GM19351 (cell line): Measurements from ENCODE around the gene SNTG2.
A peak's percentile ranks its signal among the peaks of the same experiment; 100 is the strongest.

ENCODE experiments used
- ATAC-seq: cut with Tn5 transposase; IDR thresholded peaks from one replicate; pipeline ENCODE4 v1.9.1; 2021; ENCODE audit warnings: mild to moderate bottlenecking, moderate library complexity; ENCODE audit not compliant: unreplicated experiment

SNTG2 gene

DNA sequence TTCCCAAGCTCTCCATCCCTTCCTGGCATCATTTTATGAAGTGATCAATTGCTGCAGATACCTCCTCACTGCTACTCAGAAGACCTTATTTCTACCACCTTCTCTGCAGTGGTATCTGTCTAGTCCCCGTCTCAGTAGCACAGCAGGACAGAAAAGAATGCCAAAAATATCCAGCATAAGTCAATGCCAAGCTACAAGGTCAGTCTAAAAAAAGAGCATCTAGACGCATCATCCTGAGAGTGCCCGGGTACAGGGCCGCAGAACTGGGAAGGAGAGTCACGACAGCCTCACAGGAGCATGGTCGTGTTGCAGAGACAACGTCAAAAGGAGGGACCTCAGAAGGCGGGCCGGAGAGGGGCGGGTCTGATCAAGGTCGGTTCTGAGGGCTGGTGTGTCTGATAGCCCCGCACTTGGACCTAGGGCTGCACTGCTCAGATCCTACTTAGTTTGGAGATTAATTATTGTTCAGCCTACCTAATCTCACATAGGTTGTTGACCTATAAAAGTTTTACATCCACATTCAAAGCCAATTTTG is 24.3 kb upstream of the SNTG2 start:
- ATAC-seq: no peak

DNA sequence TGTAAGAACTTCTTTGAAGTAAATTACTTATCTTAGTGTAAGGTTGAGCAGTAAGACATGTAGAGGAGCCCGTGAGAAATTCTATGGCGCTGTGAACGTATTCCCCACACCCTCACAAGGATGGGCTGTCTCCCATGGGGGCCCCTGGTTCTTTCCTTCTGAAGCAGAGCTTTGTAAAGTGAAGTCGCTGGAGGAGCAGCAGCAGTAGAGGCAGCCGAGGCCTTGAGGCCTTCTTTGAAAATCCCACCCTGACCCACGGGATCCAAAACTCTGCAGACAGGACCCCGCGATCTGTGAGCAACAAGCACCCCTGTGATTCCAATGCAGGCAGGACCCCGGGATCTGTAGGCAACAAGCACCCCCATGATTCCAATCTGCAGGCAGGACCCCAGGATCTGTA is 23.8 kb upstream of the SNTG2 start:
- ATAC-seq: no peak

DNA sequence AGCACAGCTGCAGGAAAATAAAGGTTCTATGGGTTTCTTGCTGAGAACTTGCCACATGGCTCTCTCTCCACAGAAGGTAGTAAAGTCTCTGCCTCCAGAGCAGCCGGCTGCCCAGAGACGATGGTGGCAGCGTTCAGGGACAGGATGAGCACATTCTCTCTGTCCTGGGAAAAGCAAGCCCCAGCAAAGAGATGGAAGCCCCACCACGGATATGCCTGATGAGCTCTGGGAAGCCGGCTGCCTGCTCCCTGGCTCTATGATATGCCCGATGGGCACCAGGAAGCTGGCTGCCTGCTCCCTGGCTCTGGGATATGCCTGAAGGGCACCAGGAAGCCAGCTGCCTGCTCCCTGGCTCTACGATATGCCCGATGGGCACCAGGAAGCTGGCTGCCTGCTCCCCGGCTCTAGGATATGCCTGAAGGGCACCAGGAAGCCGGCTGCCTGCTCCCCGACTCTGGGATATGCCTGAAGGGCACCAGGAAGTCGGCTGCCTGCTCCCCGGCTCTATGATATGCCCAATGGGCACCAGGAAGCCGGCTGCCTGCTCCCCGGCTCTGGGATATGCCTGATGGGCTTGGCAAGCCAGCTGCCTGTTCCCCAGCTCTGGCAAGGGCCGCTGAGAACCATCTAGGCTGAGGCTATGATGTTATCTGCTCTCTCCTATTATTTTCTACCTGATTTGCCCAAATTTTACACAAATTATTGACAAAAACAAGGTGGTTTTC is 21.5 kb upstream of the SNTG2 start:
- ATAC-seq: no peak

DNA sequence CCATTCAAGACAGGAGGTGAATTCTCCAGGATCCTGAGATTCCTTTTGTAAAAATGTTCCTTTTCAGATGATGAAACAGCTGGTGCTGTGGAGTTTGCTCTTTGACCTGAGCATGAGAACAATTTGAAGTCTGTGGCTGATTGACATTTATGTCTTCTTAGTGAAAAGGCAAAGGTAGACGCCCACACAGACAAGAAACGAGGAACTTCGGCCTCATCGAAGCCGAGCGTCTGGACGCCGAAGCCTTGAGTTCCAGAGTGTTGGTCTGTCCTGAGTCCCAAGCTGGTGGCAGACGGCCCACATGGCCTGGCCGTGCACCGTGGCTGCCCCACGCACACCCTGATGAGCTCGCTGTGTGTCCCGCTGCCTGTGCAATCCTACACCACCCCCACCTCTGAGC is 20.7 kb upstream of the SNTG2 start:
- no peak for ATAC-seq

DNA sequence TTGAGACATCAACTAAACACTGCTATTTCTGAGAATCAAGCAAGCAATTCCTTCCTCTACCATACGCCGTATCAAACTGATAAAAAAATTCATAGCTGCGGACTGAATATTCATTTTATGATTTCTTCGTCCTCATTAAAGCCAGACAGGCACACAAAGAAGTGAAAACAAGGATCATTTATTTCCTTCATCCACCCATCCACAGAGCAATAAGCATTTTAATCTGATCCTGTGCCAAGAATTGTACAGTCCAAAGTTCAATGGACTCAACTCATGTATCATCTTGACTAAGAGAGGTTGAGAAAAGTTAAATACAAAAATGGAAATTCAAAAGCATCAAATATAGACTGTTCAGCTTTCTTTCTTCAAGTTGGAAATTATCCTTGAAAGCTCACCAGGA is 19.7 kb upstream of the SNTG2 start:
- no peak for ATAC-seq

DNA sequence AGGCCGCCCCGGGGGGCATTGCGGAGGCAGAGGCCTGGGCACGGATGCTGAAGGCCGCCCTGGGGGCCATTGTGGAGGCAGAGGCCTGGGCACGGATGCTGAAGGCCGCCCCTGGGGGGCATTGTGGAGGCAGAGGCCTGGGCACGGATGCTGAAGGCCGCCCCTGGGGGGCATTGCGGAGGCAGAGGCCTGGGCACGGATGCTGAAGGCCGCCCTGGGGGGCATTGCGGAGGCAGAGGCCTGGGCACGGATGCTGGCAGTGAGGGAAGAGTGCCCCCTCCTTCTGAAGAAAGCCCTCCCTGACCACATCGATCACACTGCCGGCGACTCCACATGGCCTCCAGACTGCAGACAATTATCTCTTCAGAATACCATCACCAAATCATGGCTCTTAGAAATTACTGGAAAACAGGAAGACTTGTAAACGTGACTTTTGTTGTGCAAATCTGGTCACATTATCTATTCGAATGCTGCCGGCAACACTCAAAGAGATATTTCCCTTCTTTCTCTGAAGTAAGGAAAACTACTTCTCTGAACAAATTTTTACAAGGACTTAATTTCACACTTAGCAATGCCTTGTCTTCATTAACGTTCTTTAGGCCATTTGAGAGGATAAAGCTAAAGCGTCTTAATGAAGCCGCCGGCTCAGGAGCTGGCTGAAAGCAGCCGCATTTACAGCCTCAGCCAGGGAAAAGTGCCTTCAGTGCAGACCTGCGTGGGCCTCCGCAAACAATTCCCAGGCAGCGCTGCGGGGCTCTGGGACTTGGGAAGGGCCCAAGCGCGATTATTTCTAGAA is 18.1 kb upstream of the SNTG2 start:
- ATAC-seq: no peak

DNA sequence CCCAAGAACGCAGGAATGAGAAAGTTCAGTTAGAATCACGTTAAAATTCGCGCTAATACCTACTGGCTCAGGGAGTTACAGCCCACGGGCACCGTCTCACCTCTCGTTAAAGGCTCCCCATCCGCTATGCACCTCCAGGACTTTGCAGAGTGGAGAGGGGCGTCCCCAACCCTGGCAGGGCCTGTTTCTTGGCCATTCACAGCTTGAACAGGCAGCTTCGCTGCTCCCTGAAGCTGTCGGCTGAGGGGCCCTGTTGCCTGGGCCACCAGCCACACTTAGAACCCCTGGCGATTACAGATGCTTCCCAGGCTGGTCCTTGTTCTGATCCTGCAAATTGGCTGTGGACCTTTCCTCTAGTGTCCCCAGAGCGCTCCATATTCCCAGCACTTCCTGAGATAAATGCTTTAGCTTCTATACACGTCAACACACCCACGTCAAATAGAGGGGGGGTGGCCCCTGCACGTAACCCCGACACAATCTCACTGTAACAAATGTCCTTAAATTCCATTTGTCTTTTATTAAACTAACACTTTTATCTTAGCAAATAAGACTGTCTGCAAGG is 16.8 kb upstream of the SNTG2 start:
- ATAC-seq: no peak

DNA sequence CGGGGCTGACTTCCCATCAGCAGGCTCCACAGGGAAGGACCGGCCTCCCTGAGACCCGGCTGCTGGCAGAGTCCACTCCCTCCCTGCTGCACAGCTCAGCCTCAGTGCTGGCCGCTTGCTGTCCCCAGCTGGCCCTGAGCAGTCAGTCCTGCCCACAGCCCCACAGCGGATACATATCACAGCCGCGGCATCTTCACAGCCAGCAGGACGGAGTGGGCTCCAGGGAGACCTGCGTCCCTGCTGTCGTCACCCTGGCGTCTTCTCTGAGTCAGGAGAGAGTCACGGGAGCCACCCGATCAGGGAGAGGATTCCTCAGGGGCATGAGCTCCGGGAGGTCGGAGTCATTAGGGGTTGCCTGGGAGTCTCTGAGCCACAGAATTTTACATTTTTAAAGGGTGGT is 13.1 kb upstream of the SNTG2 start:
- ATAC-seq: no peak

DNA sequence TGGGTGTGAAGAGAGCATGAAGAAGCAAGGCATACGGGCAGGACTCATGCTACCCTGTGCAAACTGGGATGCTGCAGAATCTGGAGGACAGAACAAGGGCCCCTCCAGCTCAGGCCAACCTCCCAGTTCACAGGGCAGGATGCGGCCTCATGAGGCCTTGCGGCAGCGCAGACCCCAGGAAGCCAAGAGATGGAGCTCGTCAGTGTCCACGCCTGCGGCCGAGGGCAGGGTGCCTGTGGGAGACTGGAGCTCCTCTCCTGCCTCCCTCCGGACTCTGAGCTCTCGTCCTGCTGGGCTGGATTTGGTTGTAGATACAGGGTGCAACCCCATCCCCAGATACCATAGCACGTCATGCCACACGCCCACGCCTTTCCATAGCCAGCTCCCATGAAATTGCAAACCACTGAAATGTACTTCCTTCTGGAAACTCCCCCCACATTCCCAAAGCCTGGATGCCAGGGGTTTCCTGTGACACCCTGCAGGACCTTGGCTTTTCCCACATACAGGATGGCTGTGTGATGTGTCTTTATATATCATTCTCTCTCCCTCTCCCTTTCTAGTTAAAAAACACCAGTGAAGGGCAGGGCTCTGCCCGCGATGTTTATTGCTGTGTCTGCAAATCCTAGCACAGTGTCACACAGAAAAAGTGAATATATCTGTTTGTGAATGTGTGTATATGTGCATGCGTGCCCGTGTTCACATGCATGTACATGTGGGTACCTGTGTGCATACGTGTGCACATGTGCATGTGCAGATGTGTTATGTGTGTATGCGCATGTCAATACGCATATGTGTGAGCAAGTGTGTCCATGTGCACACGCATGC is 12.3 kb upstream of the SNTG2 start:
- ATAC-seq: no peak

DNA sequence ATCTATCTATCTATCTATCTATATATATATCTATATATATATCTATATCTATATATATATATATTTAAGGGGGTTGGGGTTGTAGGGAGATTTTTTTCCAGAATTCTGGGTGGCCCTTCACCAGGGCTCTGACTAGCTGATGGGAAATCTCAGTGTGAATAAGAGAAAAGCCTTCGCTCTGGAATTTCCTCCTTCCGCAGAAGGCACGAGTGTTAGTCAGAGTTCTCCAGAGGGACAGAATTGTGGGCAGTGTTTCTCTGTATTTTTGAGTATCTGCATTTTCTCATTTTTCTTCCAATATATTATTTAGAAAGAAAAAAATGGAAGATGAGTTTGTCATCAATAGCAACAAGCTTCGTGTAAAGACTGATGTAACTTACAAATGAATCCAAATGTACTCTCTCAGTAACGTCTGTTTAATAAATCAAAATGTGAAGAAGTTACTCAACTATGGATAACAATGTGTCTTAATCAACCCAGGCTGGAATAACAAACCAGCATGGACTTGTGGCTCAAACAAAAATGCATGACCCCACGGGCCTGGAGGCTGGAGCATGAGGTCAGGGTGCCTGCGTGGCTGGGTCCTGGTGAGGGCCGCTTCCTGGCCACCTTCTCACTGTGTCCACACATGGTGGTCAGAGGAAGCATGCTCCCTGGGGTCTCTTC is 10.6 kb upstream of the SNTG2 start:
- ATAC-seq: no peak

DNA sequence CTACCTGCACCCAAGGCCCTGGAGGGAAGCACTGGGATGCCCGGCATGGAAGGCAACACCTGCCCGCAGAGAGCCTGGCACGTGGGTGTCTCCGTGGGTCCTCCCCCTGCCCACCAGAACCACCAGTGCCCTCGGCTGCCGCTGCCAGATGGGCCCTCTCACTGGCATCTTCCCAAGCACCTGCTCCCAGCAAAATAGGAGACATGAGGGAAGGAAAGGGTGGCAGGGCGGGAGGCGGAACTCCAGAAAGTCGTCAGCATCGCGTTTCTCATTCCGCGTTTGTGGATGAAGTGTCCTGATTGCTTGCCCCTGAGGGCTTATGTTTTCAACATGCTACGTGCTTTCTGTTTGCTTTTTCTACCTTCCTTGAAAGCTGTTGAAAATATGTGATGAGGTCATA is 8.8 kb upstream of the SNTG2 start:
- no peak for ATAC-seq

DNA sequence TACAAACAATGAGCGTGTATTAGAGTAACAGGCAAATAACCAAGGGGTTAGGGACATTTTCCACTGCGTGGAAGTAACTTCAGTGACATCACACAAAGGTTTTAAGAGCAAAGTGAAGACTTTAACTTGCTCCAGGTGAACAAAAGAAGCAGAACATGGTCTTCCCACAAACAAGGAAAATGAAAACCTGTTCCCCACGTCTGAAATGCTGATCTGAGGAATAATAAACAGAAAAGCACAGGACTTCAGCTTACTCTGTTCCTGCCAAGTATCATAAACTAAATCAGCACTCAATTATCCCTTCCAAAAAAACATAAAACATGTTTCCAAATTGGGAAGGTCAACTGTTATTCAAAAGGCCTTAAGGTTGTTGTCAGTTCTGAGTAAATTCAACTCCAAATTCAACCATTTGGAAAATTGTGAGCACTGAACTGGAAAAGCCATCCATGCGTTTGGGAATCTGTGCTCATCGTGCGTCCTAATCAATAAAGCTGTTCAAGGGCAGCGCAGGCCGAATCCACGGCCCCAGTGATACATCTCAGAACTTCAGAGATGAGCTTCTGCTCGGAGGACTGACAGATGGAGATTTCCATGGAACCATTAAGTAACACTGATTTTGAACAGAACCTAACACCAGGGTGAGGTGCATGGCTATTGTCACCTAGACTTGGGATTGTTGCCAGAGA is 7.7 kb upstream of the SNTG2 start:
- ATAC-seq: no peak

DNA sequence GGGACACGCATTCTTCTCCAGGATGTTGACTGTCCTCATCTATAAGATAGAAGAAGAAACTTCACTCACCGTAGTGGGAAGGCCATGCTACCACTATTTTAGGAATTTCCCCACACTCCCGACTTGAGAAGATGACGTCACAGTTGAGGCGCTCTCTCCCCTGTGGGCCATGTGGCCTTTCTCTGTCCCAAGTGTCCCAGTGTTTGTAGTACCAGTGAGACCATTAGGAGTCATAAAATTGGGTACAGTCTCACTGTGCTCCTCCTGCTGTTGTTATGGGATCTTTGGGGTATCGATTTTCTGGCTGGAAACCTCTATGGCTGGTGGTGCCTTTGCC is 7.2 kb upstream of the SNTG2 start:
- no peak for ATAC-seq

DNA sequence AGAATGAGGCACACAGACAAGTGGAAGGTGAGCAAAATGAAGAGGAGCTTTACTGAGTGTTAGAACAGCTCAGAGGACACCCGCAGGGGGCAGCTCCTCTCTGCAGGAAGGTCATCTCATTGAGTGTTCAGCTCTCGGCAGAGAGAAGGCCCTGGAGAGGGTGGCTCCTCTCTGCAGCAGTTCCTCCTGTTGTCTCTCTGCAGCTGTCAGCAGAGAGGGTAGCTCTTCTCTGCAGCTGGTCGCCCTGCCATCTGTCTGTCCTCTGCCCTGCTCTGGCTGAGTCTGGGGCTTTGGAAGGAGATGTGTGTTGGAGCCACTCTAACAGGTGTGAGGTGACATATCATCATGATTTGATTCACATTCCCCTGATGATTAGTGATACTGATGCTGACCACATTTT is 6.8 kb upstream of the SNTG2 start:
- ATAC-seq: no peak

DNA sequence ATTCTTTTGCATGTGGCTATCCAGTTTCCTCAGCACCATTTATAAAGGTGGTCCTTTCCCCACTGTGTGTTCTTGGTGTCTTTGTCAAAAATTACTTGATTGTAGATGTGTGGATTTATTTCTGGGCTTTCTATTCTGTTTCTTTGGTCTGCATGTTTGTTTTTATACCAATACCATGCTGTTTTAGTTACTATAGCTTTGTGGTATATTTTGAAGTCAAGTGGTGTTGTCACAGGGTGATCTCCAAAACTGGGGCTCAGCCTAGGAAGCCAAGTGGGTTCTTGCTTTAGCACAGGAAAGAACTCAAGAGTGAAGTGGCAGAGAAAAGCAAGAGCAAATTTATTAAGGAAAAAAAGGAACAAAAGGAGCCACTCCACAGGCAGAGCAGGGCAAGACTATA is 6.0 kb upstream of the SNTG2 start:
- no peak for ATAC-seq

DNA sequence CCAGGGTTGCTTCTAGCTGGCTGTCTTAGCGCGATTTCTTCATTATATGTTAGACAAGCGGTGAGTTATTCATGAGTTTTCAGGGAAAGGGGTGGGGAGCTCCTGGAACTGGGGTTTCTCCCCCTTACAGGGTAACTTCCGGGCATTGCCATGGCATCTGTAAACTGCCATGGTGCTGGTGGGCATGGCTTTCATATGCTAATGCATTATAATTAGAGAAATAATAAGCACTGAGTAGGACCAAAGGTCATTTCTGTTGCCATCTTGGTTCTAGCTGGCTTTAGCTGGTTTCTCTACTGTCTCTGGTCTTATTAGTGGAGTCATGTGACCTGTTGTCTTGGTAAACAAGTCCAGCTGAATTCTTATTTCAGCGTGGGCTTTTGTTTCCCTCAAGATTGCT is 5.5 kb upstream of the SNTG2 start:
- no peak for ATAC-seq

DNA sequence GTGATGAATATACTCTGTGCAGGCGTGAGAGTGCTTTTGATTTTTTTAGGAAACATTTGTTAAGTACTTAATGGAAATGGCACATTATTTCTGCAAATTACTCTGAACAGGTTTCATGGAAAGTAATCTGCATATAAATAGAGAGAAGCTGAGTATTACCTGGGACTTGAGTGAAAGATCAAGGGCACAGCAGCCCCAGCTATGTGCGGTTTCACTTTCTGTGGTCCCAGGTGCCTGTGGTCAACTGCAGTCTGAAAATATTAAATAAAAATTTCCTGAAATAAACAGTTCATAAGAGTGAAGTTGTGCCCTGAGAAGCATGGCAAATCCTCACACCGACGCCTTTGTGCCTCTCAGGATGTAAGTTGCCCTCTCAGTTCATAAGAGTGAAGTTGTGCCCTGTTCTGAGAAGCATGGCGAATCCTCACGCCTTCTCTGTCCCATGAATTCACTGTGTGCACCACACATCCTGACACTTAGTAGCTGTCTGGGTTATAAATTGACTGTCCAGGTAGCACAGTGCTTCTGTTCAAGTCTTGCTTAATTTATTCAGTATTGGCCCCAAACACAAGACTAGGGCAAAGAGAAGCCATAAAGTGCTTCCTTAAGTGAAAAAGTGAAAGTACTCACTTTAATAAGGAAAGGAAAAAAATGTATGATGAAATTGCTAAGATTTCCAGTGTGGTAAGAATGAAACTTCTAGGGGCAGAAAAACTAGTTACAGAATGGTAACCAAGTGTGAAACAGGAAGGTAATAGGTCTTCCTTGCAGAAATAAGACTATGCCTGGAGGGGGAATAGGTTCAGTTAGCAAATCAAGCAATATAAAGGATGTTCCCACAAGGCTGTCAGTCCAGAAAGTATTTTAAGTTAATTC is 4.3 kb upstream of the SNTG2 start:
- peak; percentile 66 for ATAC-seq

DNA sequence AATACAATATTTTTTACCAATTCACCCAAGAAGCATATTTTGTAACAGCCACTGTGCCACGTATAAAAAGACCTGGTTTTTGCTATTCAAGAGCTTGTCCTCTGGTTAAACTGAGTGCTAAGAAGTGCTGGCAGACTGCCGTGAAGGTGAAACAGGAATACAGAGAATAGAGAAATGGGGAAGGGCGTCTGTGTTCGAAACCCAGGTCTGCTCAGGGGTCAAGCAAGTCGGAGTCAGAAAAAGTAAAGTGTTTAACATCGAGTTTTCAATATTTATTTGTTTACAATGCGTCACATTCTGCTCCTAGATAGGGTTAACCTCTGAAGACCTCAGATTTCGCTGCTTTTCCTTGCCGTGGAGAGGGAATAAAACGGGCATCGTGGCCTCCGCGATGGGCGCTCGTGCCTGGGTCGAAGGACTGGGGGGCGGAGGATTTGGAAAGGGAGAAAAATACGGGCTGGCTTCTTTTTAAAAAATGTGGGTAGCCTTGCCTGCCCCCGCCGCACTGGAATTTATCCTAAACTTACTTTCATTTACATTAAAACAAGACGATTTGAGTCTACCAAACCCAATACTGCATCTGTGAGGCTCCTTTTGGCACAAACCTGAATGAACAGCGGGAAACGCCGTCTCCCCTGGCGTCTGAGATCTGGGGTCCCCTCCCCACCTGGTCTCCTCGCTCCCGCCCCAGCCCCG is 1.1 kb upstream of the SNTG2 start:
- no peak for ATAC-seq
